ENCODE measurements around the gene IGFL4. TPM values are rescaled to one million over a fixed set of nuclear protein-coding genes. Genes with fewer than 3 reads are reported as not detected.

The IGFL4 gene
- total and polyA plus RNA-seq, 4 donors, result not detected

DNA sequence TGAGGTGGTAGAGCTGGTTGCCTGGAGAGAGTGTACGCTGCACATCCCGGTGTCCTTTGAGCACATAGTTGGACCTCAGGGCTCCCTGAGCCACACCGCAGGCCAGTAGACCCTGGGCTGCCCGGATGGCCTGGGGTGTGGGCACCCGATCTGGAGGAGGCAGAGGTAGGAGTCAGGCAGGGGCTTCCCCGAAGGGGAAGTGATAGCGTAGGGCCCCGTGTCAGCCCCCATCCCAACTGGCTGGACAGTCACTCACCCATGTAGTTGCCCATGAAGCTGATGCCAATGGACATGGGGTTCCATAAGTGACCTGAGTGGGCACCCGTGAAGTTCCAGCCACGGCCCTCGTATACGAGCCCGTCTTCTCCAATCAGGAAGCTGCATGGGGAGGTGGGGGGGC lies 21.5 kb downstream of the IGFL4 start:
- no peak overlapping the region for H3K4me3 ChIP-seq (ENCODE audit: low read length in 2 of 2)
- no peaks in the 10 kb centered on the region for H3K9me3 ChIP-seq (ENCODE audit: control insufficient read depth, low read length)
- no peaks in the 10 kb centered on the region for H3K4me1 ChIP-seq (ENCODE audit: control insufficient read depth in 1 of 2, insufficient read depth in 2 of 2, low read length in 2 of 2)
- H3K27me3 ChIP-seq (ENCODE audit: control insufficient read depth in 1 of 2, insufficient read depth in 2 of 2, low read length in 1 of 2), result no peaks in the 10 kb centered on the region
- 95 to 97% methylated on average over 13 of the region's 13 CpGs for WGBS, 2 donors
- no peak for ATAC-seq (ENCODE audit: low FRiP score)
- H3K36me3 ChIP-seq (ENCODE audit: control insufficient read depth in 1 of 2, insufficient read depth in 2 of 2, low read length in 1 of 2), result no peaks in the 10 kb centered on the region
- H3K27ac ChIP-seq (ENCODE audit: low read depth in 1 of 2, low read length in 2 of 2), result no peak overlapping the region
- intact Hi-C loops (cut with DNase I), result no loop called here
- peak in 1 of 2 donors; percentile 27 for DNase-seq

- no peak for ATAC-seq (ENCODE audit: low FRiP score)
- no peak overlapping the region for H3K4me3 ChIP-seq (ENCODE audit: low read length in 2 of 2)
- DNase-seq, result peak in 1 of 2 donors; percentile 27
- no peaks in the 10 kb centered on the region for H3K36me3 ChIP-seq (ENCODE audit: control insufficient read depth in 1 of 2, insufficient read depth in 2 of 2, low read length in 1 of 2)
- no peaks in the 10 kb centered on the region for H3K9me3 ChIP-seq (ENCODE audit: control insufficient read depth, low read length)
- H3K27ac ChIP-seq (ENCODE audit: low read depth in 1 of 2, low read length in 2 of 2), result no peak overlapping the region
- 94 to 96% methylated on average over 10 of the region's 10 CpGs for whole genome bisulfite sequencing, 2 donors
- intact Hi-C loops (cut with DNase I), result no loop called here
- H3K27me3 ChIP-seq (ENCODE audit: control insufficient read depth in 1 of 2, insufficient read depth in 2 of 2, low read length in 1 of 2), result no peaks in the 10 kb centered on the region
- H3K4me1 ChIP-seq (ENCODE audit: control insufficient read depth in 1 of 2, insufficient read depth in 2 of 2, low read length in 2 of 2), result no peaks in the 10 kb centered on the region
Measured at GRCh38 chr19:46018729-46019251, 22.0 kb downstream of the IGFL4 start.

DNA sequence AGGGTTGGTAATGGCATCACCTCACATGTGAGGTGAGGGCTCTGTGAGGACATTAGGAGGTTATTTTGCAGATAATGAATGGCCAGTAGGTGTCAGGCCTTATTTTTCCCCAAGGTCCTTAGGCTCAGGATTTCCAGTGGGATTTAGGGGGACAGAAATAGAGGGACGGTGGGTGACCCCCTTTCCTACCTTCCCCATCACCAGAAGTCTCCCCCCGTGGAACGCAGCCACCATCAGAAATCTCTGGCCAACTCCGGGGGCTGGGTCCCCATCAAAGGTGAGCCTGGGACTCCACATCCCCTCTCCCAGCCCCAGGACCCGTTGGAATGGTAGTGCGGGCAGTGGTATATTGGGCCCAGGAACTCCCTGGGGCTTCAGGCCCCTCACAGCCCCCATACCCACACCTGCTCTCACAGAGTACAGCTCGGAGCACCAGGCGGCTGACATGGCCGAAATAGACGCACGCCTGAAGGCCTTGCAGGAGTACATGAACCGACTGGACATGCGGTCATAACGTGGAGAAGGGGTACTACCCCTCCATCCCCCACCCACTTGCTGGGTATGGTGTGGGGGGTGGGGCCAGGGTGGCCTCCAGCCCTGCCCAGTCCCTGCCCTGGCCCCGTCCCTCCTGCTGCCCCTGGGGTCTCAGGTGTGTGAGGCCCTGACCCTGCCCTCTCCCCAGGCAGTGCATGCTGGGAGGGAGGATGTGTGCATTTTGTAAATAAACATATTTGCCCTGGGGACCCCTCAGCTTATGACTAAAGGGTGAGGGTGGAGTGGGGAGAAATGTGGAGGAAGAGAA lies 22.7 kb downstream of the IGFL4 start:
- intact Hi-C loops (cut with DNase I), result no loop called here
- 94 to 95% methylated on average over 15 of the region's 15 CpGs for WGBS, 2 donors

DNA sequence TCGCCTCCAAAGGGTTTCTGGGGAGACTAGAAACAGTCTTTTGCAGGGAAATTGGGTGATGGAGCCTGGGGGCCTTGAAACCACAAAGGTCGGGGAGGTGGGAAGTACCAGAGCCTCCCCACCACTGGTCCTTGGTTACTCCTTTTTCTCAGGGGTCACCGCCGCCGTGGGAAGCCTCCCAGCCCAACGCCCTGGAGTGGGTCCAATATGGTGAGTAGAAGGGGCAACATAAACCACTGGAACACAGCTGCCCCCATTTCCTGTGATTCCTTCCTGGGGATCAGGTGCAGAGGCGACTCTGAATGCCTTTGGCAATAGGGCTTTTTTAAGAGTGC lies 23.7 kb downstream of the IGFL4 start:
- no peak for ATAC-seq (ENCODE audit: low FRiP score)
- Histone ChIP-seq H3K27ac (ENCODE audit: low read depth in 1 of 2, low read length in 2 of 2) (no peak overlapping the region), H3K4me1 (ENCODE audit: control insufficient read depth in 1 of 2, insufficient read depth in 2 of 2, low read length in 2 of 2) (no peaks in the 10 kb centered on the region), H3K4me3 (ENCODE audit: low read length in 2 of 2) (no peak overlapping the region), H3K9me3 (ENCODE audit: control insufficient read depth, low read length) (no peaks in the 10 kb centered on the region), H3K36me3 (ENCODE audit: control insufficient read depth in 1 of 2, insufficient read depth in 2 of 2, low read length in 1 of 2) (no peaks in the 10 kb centered on the region), H3K27me3 (ENCODE audit: control insufficient read depth in 1 of 2, insufficient read depth in 2 of 2, low read length in 1 of 2) (no peaks in the 10 kb centered on the region)
- DNase-seq, result peak in 1 of 2 donors; percentile 47
- 48 to 58% methylated on average over 7 of the region's 7 CpGs for WGBS, 2 donors
- intact Hi-C loops (cut with DNase I), result no loop called here

More for the DNA sequence above, 22.7 kb downstream of the IGFL4 start:
- H3K4me1 ChIP-seq (ENCODE audit: control insufficient read depth in 1 of 2, insufficient read depth in 2 of 2, low read length in 2 of 2), result no peaks in the 10 kb centered on the region
- no peaks in the 10 kb centered on the region for H3K27me3 ChIP-seq (ENCODE audit: control insufficient read depth in 1 of 2, insufficient read depth in 2 of 2, low read length in 1 of 2)
- no peak overlapping the region for H3K27ac ChIP-seq (ENCODE audit: low read depth in 1 of 2, low read length in 2 of 2)
- no peaks in the 10 kb centered on the region for H3K9me3 ChIP-seq (ENCODE audit: control insufficient read depth, low read length)
- ATAC-seq (ENCODE audit: low FRiP score) (no peak), DNase-seq (peak in 1 of 2 donors; percentile 32)
- no peak overlapping the region for H3K4me3 ChIP-seq (ENCODE audit: low read length in 2 of 2)
- H3K36me3 ChIP-seq (ENCODE audit: control insufficient read depth in 1 of 2, insufficient read depth in 2 of 2, low read length in 1 of 2), result no peaks in the 10 kb centered on the region

DNA sequence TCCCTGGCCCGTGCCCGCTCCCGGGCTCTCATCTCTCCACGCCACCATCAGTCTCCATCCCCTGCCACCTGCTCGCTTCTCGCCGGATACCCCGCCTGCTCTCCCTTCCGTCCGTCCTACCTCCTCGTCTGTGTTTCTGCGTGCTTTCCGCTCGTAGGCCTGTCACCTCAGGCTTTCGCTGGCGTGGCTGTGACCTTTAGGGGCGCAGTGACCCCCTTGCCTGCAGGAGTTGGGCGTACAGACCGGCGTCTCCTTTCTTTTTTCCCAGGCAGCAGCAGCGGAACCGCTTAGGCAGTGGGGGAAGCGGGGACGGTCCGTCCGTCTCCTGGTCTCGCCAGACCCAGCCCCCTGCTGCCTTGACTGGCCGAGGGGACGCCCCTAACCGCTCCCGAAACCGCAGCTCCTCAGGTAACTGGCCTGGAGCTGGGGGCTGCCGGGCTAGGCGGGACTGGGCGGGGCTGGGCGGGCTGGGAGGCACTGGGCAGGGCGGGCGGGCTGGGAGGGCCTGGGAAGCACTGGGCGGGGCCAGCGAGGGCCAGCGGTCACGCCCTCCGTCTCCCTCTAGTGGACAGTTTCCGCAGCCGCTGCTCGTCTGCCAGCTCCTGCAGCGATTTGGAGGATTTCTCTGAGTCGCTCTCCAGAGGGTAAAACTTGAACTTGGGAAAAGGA lies 24.2 kb downstream of the IGFL4 start:
- WGBS, 2 donors, result 0% methylated on average over 39 to 48 of the region's 48 CpGs
- H3K9me3 ChIP-seq (ENCODE audit: control insufficient read depth, low read length), result no peaks in the 10 kb centered on the region
- intact Hi-C loops (cut with DNase I), result no loop called here
- H3K36me3 ChIP-seq (ENCODE audit: control insufficient read depth in 1 of 2, insufficient read depth in 2 of 2, low read length in 1 of 2), result no peaks in the 10 kb centered on the region
- no peak overlapping the region for H3K27ac ChIP-seq (ENCODE audit: low read depth in 1 of 2, low read length in 2 of 2)
- ATAC-seq (ENCODE audit: low FRiP score) (peak; percentile 85), DNase-seq (peak; percentile 85 to 94)
- no peaks in the 10 kb centered on the region for H3K4me1 ChIP-seq (ENCODE audit: control insufficient read depth in 1 of 2, insufficient read depth in 2 of 2, low read length in 2 of 2)
- peak overlapping the region; percentile 41 to 69 for H3K4me3 ChIP-seq (ENCODE audit: low read length in 2 of 2)
- H3K27me3 ChIP-seq (ENCODE audit: control insufficient read depth in 1 of 2, insufficient read depth in 2 of 2, low read length in 1 of 2), result no peaks in the 10 kb centered on the region

GRCh38 chr19:46015687-46016425 lies 24.9 kb downstream of the IGFL4 start:
- Histone ChIP-seq H3K27me3 (ENCODE audit: control insufficient read depth in 1 of 2, insufficient read depth in 2 of 2, low read length in 1 of 2) (no peaks in the 10 kb centered on the region), H3K27ac (ENCODE audit: low read depth in 1 of 2, low read length in 2 of 2) (no peak overlapping the region), H3K4me1 (ENCODE audit: control insufficient read depth in 1 of 2, insufficient read depth in 2 of 2, low read length in 2 of 2) (no peaks in the 10 kb centered on the region), H3K4me3 (ENCODE audit: low read length in 2 of 2) (peak overlapping the region; percentile 41 to 69), H3K36me3 (ENCODE audit: control insufficient read depth in 1 of 2, insufficient read depth in 2 of 2, low read length in 1 of 2) (no peaks in the 10 kb centered on the region), H3K9me3 (ENCODE audit: control insufficient read depth, low read length) (no peaks in the 10 kb centered on the region)
- intact Hi-C loops (cut with DNase I), result no loop called here
- peak in 1 of 2 donors; percentile 44 for DNase-seq
- 2 to 6% methylated on average over 29 to 63 of the region's 63 CpGs for WGBS, 2 donors
- peak; percentile 34 for ATAC-seq (ENCODE audit: low FRiP score)

DNA sequence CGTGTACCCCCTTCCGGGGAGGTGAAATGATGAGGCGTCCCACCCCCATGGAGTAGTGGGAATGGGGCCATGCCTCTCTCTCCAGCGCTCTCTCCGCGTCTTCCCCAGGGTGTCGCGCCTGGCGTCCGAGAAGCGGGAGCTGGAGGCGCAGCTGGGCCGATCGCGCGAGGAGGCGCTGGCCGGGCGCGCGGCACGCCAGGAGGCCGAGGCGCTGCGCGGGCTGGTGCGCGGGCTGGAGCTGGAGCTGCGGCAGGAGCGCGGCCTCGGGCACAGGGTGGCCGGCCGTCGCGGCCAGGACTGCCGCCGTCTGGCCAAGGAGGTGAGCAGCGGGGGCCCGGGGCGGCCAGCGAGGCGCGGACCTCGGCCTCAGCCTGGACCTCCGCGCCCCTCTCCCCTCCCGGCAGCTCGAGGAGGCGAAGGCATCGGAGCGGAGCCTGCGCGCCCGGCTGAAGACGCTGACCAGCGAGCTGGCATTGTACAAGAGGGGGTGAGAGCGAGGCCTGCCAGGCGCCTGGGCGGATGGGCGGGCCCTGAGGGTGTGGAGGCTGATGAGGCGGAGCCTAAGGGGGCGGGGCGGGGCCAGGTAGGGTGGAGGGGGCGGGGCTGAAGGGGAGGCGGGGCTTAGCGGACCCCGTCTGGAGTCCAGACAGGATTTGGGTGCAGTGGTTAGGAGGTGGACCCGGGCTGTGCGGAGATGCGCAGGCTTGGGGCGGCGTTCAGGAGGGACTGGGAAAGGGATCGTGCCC lies 25.7 kb downstream of the IGFL4 start:
- intact Hi-C loops (cut with DNase I), result no loop called here
- ATAC-seq (ENCODE audit: low FRiP score), result peak; percentile 71
- WGBS, 2 donors, result 4 to 5% methylated on average over 53 to 74 of the region's 74 CpGs
- Histone ChIP-seq H3K27ac (ENCODE audit: low read depth in 1 of 2, low read length in 2 of 2) (no peak overlapping the region), H3K27me3 (ENCODE audit: control insufficient read depth in 1 of 2, insufficient read depth in 2 of 2, low read length in 1 of 2) (no peaks in the 10 kb centered on the region), H3K4me3 (ENCODE audit: low read length in 2 of 2) (no peak overlapping the region), H3K36me3 (ENCODE audit: control insufficient read depth in 1 of 2, insufficient read depth in 2 of 2, low read length in 1 of 2) (no peaks in the 10 kb centered on the region), H3K9me3 (ENCODE audit: control insufficient read depth, low read length) (no peaks in the 10 kb centered on the region), H3K4me1 (ENCODE audit: control insufficient read depth in 1 of 2, insufficient read depth in 2 of 2, low read length in 2 of 2) (no peaks in the 10 kb centered on the region)
- DNase-seq, result peak; percentile 60 to 88

- intact Hi-C loops (cut with DNase I), result no loop called here
- Histone ChIP-seq H3K27ac (ENCODE audit: low read depth in 1 of 2, low read length in 2 of 2) (no peak overlapping the region), H3K9me3 (ENCODE audit: control insufficient read depth, low read length) (no peaks in the 10 kb centered on the region), H3K36me3 (ENCODE audit: control insufficient read depth in 1 of 2, insufficient read depth in 2 of 2, low read length in 1 of 2) (no peaks in the 10 kb centered on the region), H3K4me1 (ENCODE audit: control insufficient read depth in 1 of 2, insufficient read depth in 2 of 2, low read length in 2 of 2) (no peaks in the 10 kb centered on the region), H3K27me3 (ENCODE audit: control insufficient read depth in 1 of 2, insufficient read depth in 2 of 2, low read length in 1 of 2) (no peaks in the 10 kb centered on the region), H3K4me3 (ENCODE audit: low read length in 2 of 2) (no peak overlapping the region)
- DNase-seq (no peak), ATAC-seq (ENCODE audit: low FRiP score) (no peak)
- WGBS, 2 donors, result 57% methylated on average over 8 of the region's 8 CpGs
Measured at GRCh38 chr19:46014534-46014933, 26.3 kb downstream of the IGFL4 start.

Data from aorta (tissue), 5 donors.